Stomach (tissue), 9 donors: ENCODE measurements around the gene DDX27. TPM values are rescaled to one million over a fixed set of nuclear protein-coding genes. Genes with fewer than 3 reads are reported as not detected.

ENCODE experiments used
- DNase-seq, 2 donors: peaks; one replicate each; pipeline versions ENCODE4 v3.0.0 to v3.0.0-alpha.2; 2013 to 2019
- H3K27ac ChIP-seq, 5 donors: fragments of 200-600 bp in 4 of 5; sonication (generic) in 4 of 5; one replicate each; pipeline ENCODE4 v1.5.1; 2013 to 2019; ENCODE audit warnings: mild to moderate bottlenecking in 1 of 5, moderate library complexity in 1 of 5
- H3K27me3 ChIP-seq, 3 donors: fragments of 200-600 bp; sonication (generic); one replicate each; pipeline ENCODE4 v1.5.1; 2017 to 2019; ENCODE audit warnings: mixed run types in 1 of 3
- H3K36me3 ChIP-seq, 4 donors: fragments of 200-600 bp; sonication (generic); 1 replicate in 3 of 4; 2 replicates in 1 of 4; pipeline ENCODE4 v1.5.1; 2016 to 2019
- H3K4me1 ChIP-seq, 4 donors: fragments of 200-600 bp; sonication (generic); one replicate each; pipeline ENCODE4 v1.5.1; 2016 to 2019
- H3K4me3 ChIP-seq, 4 donors: fragments of 200-600 bp; sonication (generic) in 3 of 4; one replicate each; pipeline ENCODE4 v1.5.1; 2016 to 2019; ENCODE audit warnings: mild to moderate bottlenecking in 1 of 4
- H3K9me3 ChIP-seq, 4 donors: fragments of 200-600 bp; sonication (generic); one replicate each; pipeline ENCODE4 v1.5.1; 2016 to 2019
- CTCF ChIP-seq, 7 experiments: fragments of 450-650 bp in 4 of 7; fragments of 200-600 bp in 3 of 7; sonication (generic) in 3 of 7; IDR thresholded peaks; one replicate each; pipeline ENCODE4 v1.5.1; 2016 to 2019; ENCODE audit warnings: antibody characterized with exemption in 7 of 7, control low read depth in 2 of 7, mild to moderate bottlenecking in 1 of 7
- EP300 ChIP-seq: sonication (generic); formaldehyde crosslinking; IDR thresholded peaks from one replicate; pipeline ENCODE4 v1.6.1; 2017; ENCODE audit warnings: antibody characterized with exemption
- POLR2A ChIP-seq, 4 donors: fragments of 450-650 bp; IDR thresholded peaks; one replicate each; pipeline ENCODE4 v1.6.1; 2016; ENCODE audit warnings: antibody characterized with exemption in 4 of 4, control low read depth in 2 of 4, mild to moderate bottlenecking in 1 of 4, moderate library complexity in 1 of 4
- POLR2AphosphoS5 ChIP-seq, 3 donors: sonication (generic); formaldehyde crosslinking; IDR thresholded peaks; one replicate each; pipeline ENCODE4 v1.6.1; 2016; ENCODE audit warnings: antibody characterized with exemption in 3 of 3
- WGBS, 5 donors: extraction: QIAGEN DNeasy Blood & Tissue Kit in 3 of 5; methylation state at CpG; one replicate each; pipeline versions ENCODE4 v1.1.5 to v1.1.7; 2013 to 2018; 5-methylcytosine and 5-hydroxymethylcytosine counted together
- intact Hi-C: fragments of 100-400 bp; cut with DNase I; formaldehyde crosslinking; loops from one replicate; pipeline ENCODE4 v1.15.1; 2023; ENCODE audit warnings: low total_unique reads
- polyA plus RNA-seq, 3 donors: library from polyadenylated mRNA; stranded (reverse); fragments of 200-250 nt; gene quantifications; one replicate each; pipeline ENCODE4 v1.2.3, GENCODE V29; 2013
- total RNA-seq, 5 donors: library from RNA; depleted of rRNA; stranded (reverse); fragments of >200 nt; gene quantifications; one replicate each; pipeline versions ENCODE4 v1.1.0 to v1.2.3, GENCODE V29; 2014 to 2016
- donor health status: healthy with polysubstance abuse.
- donor health status: Bipolar disorder and iron deficiency.
- donor health status: healthy.

DDX27 gene
- total and polyA plus RNA-seq, 8 donors: 11.7 to 38.2 (median 21.4) TPM

DNA sequence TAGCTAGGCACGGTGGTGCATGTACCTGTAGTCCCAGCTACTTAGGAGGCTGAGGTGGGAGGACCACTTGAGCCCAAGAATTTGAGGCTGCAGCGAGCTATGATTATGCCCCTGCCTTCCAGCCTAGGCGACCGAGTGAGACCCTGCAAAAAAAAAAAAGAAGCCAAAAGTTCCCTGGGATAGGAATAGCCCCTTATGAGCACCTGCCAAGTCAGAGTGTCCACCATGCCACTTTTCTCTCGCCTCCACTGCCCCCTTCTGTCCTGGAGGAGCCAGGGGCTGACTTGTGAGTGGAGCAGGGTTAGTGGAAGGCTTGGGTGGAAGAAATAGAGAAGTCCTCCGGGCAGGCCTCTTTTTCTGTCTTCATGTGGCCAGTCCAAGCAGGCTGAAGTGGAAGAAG lies 12.1 kb upstream of the DDX27 start:
- intact Hi-C loops: no loop called here
- H3K9me3 ChIP-seq: peaks cover 0 to 11% (median 8%) of the 10 kb centered on the region in 4 donors
- no peak overlapping the region for H3K27ac ChIP-seq
- TF ChIP-seq POLR2A (IDR thresholded peaks at IDR 0.05) (no peak), EP300 (no peak), POLR2AphosphoS5 (IDR thresholded peaks at IDR 0.05) (no peak), CTCF (IDR thresholded peaks at IDR 0.05) (no peak)
- peaks cover 0 to 8% (median 0%) of the 10 kb centered on the region in 4 donors for H3K4me1 ChIP-seq
- no peaks in the 10 kb centered on the region for H3K27me3 ChIP-seq
- 91 to 94% (median 91%) methylated on average over 6 of the region's 6 CpGs for whole genome bisulfite sequencing, 5 donors
- DNase-seq: no peak
- H3K36me3 ChIP-seq: no peaks in the 10 kb centered on the region
- H3K4me3 ChIP-seq: no peak overlapping the region

DNA sequence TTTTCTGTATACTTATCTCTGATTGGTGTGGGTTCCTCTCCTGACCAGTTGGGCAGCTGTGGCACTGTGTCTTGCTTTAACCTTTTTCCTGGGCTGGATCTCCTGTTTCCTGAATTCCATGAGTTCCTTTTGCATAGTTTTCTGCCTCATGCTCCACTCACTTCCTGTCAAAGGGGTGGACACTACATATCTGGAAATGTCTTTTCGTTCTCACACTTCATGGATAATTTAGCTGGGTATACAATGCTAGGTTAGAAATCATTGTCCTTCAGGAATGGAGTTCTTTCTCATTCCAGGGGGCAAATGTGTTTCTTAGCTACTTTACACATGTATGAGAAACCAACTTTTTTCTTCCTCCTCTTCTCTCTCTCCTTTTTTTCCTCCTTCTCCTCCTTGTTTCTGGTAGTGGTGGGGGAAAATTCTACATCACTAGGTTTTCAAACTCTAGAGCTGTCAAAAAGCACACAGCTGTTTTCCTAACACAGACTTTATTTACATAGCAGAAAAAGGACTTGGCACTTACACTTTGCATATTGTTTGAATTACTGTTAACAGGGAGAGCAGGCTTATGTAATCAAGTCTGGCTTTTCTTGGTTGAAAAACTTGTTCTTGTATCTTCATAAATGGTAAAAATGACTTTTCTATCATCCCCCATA lies 9.0 kb upstream of the DDX27 start:
- Histone ChIP-seq H3K36me3 (no peaks in the 10 kb centered on the region), H3K9me3 (peaks cover 0 to 11% (median 8%) of the 10 kb centered on the region in 4 donors), H3K4me3 (no peak overlapping the region), H3K27ac (peak overlapping the region in 3 of 5 donors; percentile 4 to 32 (median 7)), H3K4me1 (peaks cover 0 to 8% (median 0%) of the 10 kb centered on the region in 4 donors), H3K27me3 (no peaks in the 10 kb centered on the region)
- intact Hi-C loops: no loop called here
- 67 to 91% (median 85%) methylated on average over 1 of the region's 1 CpG for WGBS, 5 donors
- peak in 1 of 2 donors; percentile 33 for DNase-seq
- no peak for TF ChIP-seq CTCF (IDR thresholded peaks at IDR 0.05)
- no peak for TF ChIP-seq POLR2A (IDR thresholded peaks at IDR 0.05)
- no peak for TF ChIP-seq EP300
- TF ChIP-seq POLR2AphosphoS5 (IDR thresholded peaks at IDR 0.05): no peak

DNA sequence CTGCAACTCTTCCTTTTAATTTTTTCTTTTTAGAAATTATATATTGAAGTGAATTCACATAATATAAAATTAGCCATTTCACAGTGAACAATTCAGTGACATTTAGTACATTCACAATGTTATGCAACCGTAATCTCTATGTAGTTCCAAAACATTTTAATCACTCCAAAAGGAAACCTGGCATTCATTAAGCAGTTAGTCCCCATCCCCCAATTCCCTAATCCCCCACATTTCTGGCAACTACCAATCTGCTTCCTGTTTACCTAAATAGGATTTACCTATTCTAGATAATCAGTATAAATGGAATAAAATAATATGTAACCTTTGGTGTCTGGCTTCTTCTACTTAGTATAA lies 8.5 kb upstream of the DDX27 start:
- peak overlapping the region in 3 of 5 donors; percentile 4 to 32 (median 7) for H3K27ac ChIP-seq
- no peaks in the 10 kb centered on the region for H3K27me3 ChIP-seq
- no peak for DNase-seq
- intact Hi-C loops: no loop called here
- H3K4me1 ChIP-seq: peaks cover 0 to 8% (median 0%) of the 10 kb centered on the region in 4 donors
- H3K4me3 ChIP-seq: no peak overlapping the region
- peaks cover 0 to 11% (median 8%) of the 10 kb centered on the region in 4 donors for H3K9me3 ChIP-seq
- no peaks in the 10 kb centered on the region for H3K36me3 ChIP-seq
- WGBS, 5 donors: 21 to 43% (median 30%) methylated on average over 1 of the region's 1 CpG
- TF ChIP-seq CTCF (IDR thresholded peaks at IDR 0.05) (no peak), POLR2A (IDR thresholded peaks at IDR 0.05) (no peak), POLR2AphosphoS5 (IDR thresholded peaks at IDR 0.05) (no peak), EP300 (no peak)

DNA sequence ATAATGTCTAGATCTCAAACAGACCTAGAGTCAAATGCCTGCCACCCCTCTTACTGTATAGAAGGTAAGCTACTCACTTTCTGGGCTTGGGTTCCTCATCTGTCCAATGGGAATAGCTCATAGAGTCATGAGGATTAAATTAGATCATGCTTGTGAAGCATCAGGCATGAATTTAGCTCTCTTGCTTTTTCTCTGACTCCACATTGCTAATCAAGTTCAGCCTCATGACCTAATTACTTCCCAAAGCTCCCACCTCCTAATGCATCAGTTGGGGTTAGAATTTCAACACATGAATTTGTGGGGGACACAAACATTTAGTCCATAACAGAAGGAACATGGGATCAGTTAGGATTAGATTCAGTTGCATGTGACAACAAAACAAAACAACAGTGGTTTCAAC lies 4.6 kb upstream of the DDX27 start:
- intact Hi-C loops: no loop called here
- Histone ChIP-seq H3K4me1 (peaks cover 0 to 25% (median 10%) of the 10 kb centered on the region in 4 donors), H3K27me3 (no peaks in the 10 kb centered on the region), H3K9me3 (peaks cover 0 to 9% (median 7%) of the 10 kb centered on the region in 4 donors), H3K27ac (no peak overlapping the region), H3K36me3 (no peaks in the 10 kb centered on the region), H3K4me3 (no peak overlapping the region)
- no peak for TF ChIP-seq EP300
- no peak for DNase-seq

DNA sequence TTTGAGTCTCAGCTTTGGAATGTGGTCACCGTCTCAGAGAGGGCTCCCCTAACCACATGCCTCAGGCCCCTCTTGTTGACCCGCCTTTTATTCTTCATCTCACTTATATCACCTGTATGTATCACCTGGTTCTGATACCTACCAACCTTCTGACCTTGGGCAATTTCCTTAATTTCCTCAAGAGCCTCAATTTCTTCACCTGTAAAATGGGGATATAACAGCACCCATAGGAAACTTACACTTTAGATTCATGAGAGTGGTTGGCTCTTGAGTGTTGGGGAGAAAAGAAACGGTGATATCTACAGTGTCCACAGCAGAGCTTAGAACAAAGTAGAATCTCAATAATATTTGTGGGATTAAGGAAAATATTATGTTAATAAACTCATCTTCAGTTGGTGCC lies 4.0 kb upstream of the DDX27 start:
- H3K36me3 ChIP-seq: no peaks in the 10 kb centered on the region
- H3K4me3 ChIP-seq: no peak overlapping the region
- peaks cover 4 to 30% (median 16%) of the 10 kb centered on the region in 4 donors for H3K4me1 ChIP-seq
- TF ChIP-seq POLR2A (IDR thresholded peaks at IDR 0.05) (no peak), CTCF (IDR thresholded peaks at IDR 0.05) (no peak), EP300 (no peak)
- intact Hi-C loops: loop anchor here (5.0 kb wide), 1 partner anchor 83 kb away; no protein-coding TSS in a partner anchor
- no peak overlapping the region for H3K27ac ChIP-seq
- H3K27me3 ChIP-seq: no peaks in the 10 kb centered on the region
- WGBS, 5 donors: 87 to 92% (median 90%) methylated on average over 3 of the region's 3 CpGs
- no peak for DNase-seq
- H3K9me3 ChIP-seq: peaks cover 0 to 3% (median under 1%) of the 10 kb centered on the region in 4 donors
